ENCODE data around the gene MIGA1.
"Not testable (repeated sequence)": the region's sequence is repeated elsewhere in the genome, so short reads cannot be mapped to it uniquely, and the experiment has no call there.

Gene MIGA1

DNA sequence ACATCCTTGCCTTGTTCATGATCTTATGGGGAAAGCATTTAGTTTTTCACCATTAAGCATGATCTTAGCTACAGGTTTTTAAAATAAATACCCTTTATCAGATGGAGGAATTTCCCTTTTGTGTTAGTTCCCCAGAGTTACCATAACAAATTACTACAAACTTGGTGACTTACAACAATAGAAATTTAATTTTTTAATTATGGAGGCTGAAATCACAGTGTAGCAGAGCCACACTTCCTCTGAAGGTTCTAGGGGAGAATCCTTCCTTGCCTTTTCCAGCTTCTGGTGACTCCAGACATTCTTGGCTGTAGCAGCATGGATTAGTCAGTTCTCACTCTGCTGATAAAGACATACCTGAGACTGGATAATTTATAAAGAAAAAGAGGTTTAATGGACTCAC lies 18.5 kb downstream of the MIGA1 start:
- ATAC-seq = no peak

DNA sequence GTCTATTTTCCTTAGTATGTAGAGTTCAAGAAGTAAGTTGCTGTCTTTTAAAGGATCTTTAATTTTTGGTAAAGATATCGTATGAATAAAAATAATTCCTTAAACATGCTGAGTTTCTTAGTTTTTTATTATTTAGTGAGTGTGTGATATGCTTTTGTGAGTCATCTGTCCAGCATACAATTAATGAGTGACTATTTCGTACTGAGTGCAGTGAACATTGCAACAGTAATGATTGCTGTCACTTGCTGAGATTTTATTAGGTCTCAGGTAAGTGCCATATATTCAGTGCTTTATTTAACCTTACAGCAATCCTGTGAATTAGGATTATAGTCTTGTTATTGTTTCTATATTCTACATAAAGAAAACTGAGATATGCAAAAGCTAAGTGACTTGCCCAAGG lies 22.6 kb downstream of the MIGA1 start:
- no peak for ATAC-seq

DNA sequence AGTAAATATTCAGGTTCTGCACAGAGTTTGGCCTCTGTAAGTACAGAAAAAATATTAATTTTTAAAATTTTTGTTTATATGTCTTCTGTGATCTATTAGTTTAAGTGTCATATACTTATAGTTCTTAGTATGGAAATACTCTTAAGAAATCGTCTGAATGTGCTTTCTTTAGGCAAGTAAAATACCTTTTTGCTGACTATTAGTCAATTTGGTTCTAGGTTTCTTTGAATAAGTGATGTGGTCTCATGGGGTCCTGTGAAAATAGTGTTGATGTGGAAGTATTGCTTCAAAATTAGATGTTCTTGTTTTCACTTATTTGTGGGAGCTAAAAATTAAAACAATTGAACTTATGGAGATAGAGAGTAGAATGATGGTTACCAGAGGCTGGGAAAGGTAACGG lies 23.9 kb downstream of the MIGA1 start:
- ATAC-seq = no peak

DNA sequence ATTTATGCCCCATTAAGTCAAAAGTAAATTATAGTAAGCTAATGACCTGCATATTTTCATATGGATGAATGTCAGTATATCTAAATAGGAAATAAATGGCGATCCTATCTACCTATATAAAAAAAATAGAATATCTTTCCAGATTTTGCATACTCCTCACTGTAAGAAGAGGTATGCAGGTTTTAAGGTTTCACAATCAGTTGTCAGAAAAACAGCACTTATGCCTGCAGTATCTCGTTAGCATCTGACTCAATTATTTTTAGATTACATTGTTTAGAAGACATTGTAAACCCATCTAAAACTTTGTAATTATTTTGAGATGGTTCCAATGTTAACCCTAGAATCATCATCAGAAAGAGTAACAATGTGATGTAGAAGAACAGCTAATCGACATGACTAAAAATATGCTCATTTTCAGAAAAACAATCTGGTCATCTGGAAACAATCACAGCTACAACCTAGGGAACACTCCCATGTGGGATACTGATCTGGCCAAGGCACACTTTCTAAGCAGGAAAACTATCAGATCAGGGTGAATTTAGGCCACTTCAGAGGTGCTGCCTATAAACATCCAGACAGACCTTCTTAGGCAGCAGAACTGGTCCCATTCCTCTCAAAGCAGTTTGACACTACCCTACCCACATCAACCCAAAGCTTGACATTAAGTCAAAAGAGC lies 30.5 kb downstream of the MIGA1 start:
- ATAC-seq = not testable (repeated sequence)

DNA sequence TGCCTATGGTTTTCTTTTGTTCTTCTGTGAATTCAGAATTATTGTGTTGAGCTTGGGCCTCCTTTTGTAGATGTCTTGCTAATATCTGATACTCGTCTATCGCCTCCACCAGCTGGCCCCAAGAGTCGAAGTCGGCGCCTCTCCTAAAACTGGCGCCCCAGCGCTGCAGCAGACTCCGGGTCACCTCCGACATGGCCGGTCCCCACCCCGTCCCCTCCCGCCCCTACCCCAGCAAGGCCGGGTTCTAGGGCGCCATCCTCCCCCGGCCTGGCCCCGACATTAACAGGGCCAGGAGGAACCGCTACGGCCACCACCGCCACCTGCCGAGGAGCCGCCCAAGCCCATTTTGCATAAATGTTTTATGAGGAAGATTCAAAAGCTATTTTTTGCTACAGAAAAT lies 32.1 kb downstream of the MIGA1 start:
- peak; percentile 38 for ATAC-seq

DNA sequence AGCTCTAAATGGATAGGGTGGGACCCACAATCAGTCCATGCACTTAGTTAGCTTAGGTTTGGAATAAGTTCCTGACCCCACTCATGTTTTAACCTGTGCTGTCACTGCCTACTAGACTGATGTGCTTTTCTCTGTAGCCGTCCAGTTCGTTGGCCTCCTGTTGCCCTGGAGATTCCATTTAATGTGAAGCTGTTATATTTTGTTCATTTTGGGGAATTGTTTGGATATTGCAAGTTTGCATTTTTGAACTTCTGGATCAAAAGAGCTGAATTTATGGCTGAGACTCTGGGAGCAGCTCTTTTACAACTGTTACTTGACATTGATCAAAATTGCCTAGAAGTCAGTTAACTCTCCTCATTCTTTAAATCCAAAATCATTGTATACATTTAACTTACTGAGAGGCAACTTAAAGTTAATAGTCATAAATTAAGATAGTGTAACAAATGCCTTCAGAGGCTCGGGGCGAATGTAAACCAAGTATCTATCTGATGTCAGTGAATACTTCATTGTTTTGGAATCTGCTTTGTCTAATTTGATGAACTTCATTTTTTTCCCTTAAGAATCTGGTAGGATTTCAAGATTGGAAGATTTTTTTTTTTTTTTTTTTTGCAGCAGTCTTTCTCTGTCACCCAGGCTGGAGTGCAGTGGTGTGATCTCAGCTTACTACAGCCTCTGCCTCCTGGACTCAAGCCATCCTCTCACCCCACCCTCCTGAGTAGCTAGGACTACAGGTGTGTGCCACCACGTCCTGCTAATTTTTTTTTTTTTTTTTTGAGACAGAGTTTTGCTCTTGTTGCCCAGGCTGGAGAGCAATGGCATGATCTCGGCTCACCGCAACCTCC lies 38.1 kb downstream of the MIGA1 start:
- ATAC-seq = no peak

DNA sequence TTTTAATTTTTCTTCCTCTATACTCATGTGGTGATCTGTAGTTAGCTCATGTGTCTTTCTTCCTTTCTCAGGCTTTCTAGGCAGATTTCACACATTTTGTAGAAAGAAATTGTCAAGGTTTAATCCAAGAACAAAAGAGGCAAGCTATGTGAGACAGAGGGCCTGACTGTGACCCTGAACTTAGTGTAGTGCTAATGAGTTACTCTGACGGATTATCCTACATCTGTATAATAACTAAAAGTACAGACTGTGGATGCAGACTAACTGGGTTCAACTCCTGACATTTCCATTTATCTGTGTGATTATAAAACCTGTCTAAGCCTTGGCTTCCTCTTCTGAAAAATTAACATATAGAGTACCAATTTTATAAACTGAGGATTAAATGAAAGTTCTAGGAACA lies 40.7 kb downstream of the MIGA1 start:
- no peak for ATAC-seq

DNA sequence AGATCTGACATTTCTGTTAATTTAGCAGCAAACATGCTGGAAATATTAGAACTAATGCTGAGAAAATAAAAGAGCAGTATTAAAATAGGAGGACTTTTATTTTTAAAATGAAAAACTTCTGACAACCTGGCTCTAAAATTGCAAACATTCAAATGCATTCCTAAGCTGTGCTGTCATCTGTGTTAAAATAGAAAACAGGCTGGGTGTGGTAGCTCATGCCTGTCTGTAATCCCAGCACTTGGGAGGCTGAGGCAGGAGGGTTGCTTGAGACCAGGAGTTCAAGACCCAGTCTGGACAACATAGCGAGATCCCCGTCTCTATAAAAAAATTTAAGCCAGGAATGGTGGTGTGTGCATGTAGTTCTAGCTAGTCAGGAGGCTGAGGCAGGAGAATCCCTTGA lies 44.6 kb downstream of the MIGA1 start:
- no peak for ATAC-seq

DNA sequence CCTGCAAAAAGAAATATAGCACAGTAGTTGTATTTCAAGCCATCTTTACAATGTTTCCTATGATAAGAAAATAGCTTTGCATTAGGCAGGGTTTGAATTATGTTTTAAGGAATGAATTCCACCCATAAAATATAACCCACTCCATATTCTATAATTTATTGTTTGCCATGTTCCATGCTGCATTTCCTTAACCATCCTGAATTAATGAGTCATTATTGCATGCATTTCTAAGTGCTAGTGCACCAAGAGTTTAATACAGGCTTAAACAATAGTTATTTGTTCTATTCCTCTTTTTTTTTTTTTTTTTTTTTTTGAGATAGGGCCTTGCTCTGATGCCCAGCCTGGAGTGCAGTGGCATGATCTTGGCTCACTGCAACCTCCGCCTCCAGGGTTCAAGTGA lies 45.2 kb downstream of the MIGA1 start:
- no peak for ATAC-seq

DNA sequence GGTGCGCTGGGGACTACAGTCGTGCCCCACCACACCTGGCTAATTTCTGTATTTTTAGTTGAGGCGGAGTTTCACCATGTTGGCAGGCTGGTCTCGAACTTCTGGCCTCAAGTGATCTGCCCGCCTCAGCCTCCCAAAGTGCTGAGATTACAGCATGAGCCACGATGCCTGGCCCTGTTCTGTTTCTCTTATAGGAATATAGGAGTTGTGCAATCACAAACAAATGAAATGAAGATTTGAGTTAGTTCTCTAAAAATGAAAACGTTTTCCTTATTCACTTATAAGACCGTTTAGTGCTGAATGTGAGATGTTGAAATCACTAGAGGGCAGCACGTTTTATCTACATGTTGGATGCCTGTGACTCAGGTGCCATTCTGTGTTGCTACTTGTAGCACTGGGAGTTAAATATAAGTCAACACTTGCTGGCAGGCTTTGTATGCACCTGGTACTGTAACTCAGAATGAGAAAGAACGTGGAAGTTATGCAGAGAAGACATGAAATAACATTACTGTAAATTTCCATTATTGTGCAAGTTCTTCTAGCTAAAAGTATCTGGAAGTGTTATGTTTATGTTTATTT lies 45.8 kb downstream of the MIGA1 start:
- peak in 1 of 2 donors; percentile 45 for ATAC-seq

DNA sequence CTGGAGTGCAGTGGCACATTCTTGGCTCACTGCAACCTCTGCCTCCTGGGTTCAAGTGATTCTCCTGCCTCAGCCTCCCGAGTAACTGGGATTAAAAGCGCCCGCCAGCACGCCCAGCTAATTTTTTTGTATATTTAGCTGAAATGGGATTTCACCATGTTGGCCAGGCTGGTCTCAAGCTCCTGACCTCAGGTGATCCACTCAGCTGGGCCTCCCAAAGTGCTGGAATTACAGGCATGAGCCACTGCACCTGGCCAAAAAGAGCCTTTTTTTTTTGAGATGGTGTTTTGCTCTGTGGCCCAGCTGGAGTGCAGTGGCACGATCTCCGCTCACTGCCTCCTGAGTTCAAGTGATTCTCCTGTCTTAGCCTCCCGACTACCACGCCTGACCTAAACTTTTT lies 47.4 kb downstream of the MIGA1 start:
- ATAC-seq = not testable (repeated sequence)

DNA sequence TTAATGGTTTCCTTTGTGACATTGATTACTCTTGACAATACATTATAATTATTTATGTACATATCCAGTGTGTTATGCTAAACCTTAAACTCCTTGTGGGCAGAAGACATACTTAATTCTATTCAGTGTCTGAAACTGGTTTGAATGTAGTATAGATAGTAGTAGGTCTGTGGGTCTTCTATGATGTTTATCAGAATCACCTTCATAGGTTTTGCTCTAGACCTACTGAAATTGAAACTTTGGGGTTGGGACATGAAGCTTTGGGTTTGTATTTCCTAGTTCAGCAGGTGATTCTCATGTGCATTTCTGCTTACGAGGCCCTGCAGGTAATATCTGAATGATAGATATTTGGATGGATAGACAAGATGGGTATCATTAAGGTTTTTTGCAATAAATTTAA lies 48.6 kb downstream of the MIGA1 start:
- no peak for ATAC-seq

DNA sequence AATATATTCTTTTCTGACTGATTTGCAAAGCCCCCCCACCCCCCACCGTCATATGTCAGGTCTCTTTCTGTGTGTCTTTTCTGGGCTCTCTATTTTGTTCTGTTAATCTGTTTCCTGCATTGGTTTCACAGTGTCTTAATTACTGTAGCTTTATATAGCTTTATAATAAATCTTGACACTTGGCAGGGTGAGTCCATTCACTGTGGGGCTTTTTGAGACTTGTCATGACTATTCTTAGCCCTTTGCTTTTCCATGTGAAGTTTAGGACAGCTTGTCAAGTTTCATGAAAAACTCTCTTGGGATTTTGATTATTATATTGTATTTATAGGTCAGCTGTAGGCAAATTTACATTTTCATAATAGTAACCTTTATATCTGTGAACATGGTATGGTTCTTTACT lies 50.4 kb downstream of the MIGA1 start:
- ATAC-seq = no peak

DNA sequence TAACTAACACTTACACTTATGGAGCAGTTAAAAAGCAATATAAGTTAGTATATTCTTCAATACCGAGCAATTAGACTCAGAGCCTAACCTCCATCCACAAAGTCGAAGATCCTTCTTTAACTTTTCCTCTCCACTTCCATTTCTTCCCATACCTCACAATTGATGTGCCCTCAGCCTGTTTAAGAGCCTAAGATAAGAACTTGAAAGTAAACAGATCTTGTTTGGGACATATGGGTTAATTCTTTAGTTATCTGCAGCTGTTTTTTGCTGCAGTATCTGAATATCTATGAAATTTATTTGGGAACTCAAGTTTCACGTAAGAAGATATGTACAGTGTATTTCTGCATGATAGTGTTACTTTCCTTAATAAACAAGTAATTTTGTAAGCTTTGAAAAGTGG lies 51.5 kb downstream of the MIGA1 start:
- ATAC-seq = no peak

DNA sequence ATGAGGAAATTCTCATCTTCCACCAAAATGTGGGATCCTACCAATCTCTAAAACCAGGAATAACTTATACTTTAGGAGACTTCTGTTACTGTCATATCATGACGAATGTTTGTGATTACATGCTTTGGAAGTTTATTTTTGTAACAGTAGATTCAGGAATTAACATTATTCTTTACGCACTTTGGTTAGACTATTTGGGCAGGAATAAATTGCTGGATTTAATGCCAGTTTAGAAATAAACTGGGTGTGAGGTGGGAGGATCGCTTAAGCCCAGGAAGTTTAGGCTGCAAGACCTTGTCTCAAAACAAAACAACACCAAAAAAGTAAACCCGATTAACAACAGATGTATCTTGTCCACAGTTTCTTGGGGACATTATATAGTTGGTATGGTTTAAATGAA lies 52.1 kb downstream of the MIGA1 start:
- ATAC-seq = no peak

DNA sequence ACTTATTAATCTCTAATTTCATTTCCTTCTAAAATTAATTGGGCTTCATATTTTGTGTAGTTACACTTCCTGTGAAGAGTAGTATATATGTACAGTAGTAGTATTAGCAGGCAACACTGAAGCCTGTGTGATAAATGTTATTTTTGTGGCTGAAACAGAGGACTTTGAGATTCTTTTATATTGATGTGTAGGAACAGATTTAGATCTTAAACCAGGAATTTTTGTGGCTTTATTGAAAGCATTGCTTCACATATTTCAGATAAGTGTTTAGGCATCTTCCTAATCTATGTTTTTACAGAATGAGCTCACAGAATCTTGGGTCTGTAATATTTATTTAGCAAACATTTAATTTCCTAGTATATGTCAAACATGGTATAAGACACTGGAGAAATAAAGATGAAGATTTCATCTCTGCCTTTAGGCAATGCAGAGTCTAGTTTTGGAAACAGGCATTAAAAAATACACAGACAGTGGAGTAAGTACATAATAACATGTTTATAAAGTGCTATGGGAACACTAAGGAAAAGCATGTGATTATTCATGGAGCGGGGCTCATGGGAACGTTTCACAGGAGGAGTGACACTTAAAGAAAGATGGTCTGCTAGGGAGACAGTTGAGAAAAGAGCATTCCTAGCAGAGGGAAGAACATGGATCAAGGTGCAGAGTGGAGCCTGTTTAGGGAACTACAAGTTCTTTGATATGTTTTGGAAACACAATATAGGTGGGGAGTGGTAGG lies 52.7 kb downstream of the MIGA1 start:
- ATAC-seq = no peak

DNA sequence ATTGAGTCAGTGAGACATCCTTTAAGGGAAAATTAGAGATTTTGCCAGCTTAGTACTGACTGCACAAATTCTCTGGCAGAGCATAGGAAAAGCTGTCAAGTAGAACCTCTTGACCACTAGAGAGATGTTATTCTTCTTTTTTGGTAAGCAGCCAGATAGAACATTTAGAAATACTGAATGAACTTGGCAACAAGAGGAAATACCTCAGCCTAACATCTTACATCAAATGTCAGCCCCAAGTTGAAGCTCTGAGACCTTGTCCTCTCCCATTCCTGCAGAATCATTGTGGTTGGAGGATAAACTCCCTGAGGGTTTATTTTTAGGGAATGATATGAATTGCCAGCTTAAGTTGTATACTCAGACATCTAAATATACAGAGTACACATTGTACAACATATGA lies 53.5 kb downstream of the MIGA1 start:
- ATAC-seq = no peak

DNA sequence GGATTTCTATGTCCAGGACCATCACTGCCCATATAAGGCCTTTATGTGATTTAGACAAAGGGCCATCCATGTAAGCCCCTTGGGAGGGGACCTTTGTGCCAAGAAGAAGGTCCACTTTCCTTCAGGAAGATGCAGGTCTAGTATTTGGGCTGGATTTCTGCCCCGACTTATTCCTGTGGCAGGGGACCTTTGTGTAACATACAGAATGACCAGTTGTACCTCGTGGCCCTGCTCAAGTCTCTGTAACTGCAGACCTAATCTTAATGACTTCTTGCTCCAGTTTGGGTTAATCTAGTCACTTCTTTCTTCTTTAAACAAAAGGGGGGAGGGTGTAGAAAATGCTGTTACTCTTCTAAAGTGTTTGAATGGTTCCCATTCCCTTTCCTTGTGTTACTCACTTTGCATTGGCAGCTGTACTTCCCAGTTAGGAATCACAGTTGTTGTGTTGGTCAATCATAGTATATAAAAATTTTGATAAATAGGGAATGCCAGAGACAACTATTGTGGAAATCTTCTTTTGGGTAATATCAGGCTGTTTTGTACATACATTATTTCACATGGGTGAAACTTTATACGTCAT lies 54.2 kb downstream of the MIGA1 start:
- ATAC-seq = no peak

DNA sequence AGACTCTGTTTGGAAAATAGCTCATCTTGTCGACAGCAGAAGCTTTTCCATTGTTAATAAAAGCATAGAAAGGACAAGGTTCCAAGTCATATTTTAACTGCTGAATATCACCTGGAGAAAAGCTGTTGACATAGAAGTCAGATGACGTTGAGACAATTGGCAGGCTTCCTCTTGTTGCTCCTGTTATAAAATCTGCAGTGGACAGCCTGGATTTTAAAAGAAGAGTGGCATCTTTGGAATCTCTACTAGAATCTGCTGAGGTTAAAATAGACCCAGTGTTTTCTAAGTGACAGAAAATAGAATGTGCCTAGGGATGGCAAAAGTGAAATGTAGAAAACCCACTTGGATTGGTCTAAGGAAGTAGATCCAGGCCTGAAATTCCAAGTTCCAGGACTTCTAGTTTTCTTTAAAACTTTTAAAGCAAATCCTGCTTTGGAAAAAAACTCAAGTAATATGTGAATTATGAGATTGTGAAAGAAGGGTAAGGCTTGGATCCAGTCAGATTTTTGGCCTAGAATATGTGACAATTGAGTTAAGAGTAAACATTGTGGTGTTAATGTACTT lies 55.4 kb downstream of the MIGA1 start:
- no peak for ATAC-seq

DNA sequence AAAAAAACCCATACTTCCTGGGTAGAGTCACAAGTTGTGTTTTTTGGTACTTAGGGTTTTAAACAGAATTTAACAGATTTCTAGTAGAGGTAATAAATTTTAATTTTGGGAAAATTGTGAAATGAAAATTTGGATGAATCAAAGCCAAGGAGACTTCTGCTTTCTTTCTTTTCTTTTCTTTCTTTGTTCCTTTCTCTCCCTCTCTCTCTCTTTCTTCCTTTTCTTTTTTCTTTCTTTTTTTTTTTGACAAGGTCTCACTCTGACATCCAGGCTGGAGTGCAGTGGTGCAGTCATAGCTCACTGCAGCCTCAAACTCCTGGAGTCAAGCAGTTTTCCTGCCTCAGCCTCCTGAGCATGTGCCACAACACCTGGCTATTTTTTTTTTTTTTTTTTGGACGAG lies 62.1 kb downstream of the MIGA1 start:
- no peak for ATAC-seq

DNA sequence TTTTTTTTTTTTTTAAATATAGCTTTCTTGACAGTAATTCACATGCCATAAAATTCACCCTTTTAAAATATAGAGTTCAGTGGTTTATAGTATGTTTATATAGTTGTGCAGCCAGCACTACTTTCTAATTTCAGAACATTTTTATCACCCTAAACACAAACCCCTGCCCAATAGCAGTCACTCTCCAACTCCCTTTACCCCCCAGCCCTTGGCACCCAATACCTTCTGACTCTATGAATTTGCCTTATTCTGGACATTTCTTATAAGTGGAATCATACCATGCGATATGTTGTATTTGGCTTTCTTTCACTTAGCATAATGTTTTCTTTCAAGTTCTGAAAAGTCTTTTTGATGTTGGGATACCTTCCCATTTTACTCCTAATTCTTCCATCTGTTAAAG lies 66.5 kb downstream of the MIGA1 start:
- no peak for ATAC-seq

DNA sequence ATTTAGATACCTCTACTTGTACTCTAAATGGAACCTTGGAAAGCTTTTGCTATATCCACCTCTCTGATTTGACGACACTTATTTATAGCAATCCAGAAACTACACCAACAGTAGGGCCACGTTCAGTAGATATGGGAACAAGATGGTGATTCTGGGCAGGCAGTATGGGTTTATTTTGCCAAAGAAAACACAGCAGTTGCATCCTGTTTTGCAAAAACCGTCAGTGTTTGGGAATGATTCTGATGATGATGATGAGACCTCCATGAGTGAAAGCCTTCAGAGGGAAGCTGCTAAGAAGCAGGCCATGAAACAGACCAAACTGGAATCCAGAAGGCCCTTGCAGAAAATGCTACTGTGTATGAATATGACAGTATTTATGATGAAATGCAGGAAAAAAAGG lies 67.5 kb downstream of the MIGA1 start:
- no peak for ATAC-seq

DNA sequence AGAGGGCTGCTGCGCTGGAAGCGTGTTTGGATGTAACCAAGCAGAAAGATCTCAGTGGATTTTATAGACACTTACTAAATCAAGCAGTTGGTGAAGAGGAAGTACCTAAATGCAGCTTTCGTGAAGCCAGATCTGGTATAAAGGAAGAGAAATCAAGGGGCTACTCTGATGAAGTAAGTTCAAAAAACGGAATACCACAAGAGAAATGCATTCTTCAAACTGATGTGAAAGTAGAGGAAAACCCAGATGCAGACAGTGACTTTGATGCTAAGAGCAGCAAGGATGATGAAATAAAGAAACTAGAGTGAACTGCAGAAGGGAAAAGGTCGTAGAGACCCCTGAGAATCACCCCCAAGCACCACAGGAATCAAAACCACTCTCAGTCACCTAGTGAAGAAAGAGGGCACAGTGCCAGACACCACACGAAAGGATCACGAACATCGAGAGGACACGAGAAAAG lies 68.2 kb downstream of the MIGA1 start:
- no peak for ATAC-seq
